ENCODE results near the gene BBX.

DNA sequence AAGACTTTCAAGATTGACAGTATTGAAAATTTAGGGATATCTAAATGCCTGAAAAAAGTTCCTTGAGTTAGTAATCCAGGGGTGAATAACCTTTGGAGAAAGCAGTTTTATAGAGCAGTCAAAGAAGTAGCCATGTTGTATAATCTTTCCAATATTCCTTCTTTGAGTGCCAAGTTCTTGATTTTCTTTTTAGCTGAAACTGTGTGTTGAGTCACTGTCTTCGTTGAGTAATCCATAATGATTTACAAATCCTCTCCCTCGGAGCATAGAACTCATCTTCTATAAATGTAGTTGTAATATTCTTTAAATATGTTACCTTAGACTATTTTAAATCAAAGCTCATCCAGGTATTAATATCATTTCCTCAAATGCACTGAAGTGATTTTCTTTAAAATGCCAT lies 135.2 kb downstream of the BBX start:
- TF ChIP-seq EZH2 (IDR thresholded peaks at IDR 0.05; ENCODE audit: insufficient read depth, poor library complexity, severe bottlenecking), result no peak
- no peak for TF ChIP-seq EZH2phosphoT487 (IDR thresholded peaks at IDR 0.05; ENCODE audit: insufficient read depth, low read depth)

Measured in GM23248 (cell line).